ENCODE data around the gene SSMEM1. TPM values are rescaled to one million over a fixed set of nuclear protein-coding genes. Genes with fewer than 3 reads are reported as not detected.
"Not testable (repeated sequence)": the region's sequence is repeated elsewhere in the genome, so short reads cannot be mapped to it uniquely, and the experiment has no call there.

Gene SSMEM1, protein sequence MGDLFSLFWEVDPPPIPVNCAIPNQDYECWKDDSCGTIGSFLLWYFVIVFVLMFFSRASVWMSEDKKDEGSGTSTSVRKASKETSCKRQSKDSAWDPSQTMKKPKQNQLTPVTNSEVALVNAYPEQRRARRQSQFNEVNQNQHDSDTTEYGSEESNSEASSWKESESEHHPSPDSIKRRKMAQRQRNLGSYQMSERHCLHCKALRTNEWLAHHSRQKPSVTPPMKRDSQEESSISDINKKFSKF
- total RNA-seq: not detected

DNA sequence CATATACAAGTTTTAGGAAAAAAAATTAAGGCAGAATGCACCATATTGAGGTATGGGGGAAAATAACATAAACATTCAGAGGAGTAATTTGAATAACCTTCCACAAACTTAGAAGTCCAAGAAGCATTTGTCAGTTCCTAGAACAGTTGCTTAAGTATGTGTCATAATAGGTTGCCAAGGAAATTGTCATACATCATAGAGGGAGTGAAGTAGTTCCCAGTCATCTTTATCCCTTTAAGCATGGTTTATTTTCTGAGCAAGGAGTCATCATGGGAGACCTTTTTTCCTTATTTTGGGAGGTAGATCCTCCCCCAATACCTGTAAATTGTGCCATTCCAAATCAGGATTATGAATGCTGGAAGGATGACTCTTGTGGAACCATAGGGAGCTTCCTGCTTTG is at the start of gene SSMEM1:
TSS of gene SSMEM1 (plus strand) at position 219 of the 400 bp plus-strand sequence. CDS start at position 270, 51 bp downstream.
- FAIRE-seq (no peak), DNase-seq (ENCODE audit: low spot score in 2 of 2) (no peak)

DNA sequence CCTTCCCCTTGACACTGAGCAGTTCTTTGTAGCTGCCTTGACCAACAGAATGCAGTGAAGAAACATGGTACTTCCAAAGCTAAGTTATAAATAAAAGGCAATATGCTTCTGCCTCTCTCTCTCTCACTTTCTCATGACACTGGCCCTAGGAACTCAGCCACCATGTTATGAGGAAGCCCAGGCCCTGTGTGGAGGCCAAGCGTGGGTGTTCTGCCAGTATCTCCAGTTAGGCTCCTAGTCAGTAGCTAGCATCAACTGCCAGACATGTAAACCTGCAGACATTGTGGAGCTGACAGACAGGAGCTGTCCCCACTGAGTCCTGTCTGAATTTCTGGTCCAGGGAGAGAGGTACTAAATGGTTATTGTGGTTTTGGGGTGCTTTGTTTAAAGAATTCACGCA is 47.6 kb upstream of the SSMEM1 start:
- DNase-seq (ENCODE audit: low spot score in 2 of 2): no peak
- FAIRE-seq: no peak

DNA sequence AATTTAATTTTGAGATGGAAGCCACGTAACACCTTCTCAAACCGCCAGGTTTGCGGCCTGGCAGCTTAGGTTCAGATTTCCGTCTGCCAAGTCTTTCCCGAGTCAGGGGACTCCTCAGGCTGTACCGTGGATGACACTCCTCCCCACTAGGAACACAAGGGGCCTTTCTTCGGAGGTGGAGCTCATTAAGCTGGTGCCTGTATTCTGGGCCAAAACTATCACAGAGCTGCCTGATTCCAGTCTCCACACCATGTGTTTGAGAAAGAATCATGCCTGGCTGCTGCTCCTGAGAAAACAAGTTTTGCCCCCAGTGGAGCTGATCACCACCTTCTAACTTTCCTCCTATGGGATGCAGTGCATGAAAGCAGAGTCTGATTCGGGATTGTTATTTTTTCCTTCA is 47.2 kb upstream of the SSMEM1 start:
- no peak for FAIRE-seq

DNA sequence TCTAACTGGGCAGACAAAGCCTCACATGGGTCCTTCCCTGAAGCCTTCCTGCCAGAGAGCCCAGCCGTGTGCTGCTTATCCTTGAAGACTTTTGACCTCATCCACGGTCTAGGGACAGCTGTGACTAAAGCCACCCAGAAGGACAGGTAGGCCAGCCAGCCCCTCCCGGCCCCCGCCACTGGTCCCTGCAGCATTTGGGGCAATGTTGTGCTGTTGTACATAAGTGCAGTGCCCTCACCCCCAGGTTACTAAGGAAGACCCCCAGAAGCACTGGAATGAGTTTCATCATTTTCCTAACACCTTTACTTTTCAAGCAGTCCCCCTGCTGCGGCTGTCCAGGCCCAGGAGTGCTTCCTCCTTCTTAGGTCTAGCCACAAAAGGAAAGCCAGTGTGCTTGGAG is 45.5 kb upstream of the SSMEM1 start:
- DNase-seq (ENCODE audit: low spot score in 2 of 2): no peak
- no peak for FAIRE-seq

More for the DNA sequence above, 47.2 kb upstream of the SSMEM1 start:
- no peak for DNase-seq (ENCODE audit: low spot score in 2 of 2)

DNA sequence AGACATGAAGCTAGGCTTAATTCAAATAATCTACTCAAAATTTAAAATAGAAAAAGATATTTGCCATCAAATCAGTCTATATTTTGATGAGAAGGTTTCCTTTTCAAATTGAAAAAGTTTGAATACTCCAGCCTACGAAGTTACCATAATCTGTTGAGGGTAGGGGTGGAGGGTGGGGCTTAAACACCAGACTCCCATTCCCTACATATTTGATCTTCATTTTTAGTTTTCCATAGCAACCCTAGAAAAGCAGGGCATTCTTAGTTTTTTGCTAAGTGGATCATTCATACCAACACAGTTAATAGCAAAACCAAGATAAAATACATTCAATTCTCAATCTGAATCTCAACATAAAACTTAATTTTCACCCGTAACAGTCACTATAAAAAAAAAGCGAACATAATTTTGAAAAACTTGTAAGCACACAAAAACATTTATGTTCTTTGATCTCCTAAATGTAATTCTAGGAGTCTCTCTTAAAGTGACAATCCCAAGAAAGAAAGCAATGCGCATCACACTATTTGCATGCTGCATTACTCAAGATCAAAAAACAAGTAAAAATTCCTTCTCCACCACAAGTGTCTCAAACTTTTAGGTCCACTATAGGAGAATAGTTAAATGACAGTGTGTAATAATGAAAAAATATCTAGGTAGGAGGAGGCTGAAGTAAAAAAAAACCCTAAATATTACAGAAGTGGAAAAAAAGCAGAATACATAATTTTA is 33.3 kb upstream of the SSMEM1 start:
- no peak for FAIRE-seq

DNA sequence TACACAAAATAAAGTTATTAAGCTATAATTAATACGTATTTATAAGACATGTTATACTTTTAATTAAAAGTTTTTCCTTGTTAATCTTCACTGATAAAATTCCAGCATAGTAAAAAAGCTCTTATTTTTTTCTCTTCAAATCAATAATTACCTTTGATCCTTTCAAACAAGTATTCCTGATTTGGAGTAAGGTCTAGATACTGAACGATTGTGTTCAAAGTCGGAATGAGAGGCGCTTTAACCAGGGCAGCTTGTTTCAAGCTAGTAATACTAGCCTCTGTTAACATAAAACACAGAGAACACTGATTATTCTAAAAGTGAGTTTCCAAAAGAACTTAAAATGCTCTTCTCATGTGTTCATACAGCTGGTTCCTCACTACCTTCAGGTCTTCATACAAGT is 29.4 kb upstream of the SSMEM1 start:
- DNase-seq (ENCODE audit: low spot score in 2 of 2) (no peak), FAIRE-seq (no peak)

More for the DNA sequence above, 33.3 kb upstream of the SSMEM1 start:
- DNase-seq (ENCODE audit: low spot score in 2 of 2): no peak

DNA sequence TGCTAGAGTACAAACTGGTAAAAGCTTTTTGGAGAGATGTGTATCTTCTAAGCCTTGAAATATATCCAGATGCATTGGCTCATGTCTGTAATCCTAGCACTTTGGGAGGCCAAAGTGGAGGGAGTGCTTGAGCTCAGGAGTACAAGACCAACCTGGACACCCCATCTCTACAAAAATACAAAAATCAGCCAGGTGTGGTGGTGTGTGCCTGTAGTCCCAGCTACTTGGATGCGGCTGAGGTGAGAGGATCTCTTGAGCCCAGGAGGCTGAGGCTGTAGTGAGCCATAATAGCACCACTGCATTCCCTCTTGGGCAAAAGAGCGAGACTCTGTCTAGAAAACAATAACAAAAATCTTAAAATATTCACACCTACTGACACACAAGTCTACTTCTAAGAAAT is 28.0 kb upstream of the SSMEM1 start:
- no peak for DNase-seq (ENCODE audit: low spot score in 2 of 2)
- no peak for FAIRE-seq

DNA sequence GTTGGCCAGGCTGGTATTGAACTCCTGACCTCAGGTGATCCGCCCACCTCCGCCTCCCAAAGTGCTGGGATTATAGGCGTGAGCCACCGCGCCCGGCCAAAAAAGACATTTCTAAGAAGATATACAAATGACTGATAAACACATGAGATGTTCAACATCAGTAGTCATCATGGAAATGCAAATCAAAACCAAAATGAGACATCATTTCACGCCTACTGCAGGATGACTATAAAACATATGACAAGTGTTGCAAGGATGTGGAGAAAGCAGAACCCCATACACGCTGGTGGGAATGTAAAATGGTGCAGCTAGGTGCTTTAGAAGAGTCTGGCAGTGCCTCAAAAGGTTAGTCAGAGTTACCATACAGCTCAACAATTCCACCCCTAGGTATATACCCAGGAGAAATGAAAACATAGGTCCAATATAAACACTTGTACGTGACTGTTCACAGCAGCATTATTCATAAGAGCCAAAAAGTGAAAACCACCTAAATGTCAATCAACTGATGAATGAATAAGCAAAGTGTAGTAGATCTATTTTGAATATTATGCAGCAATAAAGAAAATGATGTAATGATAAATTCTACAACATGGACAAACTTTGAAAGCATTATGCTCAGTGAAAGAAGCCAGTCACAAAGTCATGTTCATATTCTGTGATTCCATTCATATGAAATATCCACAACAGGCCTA is 26.9 kb upstream of the SSMEM1 start:
- no peak for DNase-seq (ENCODE audit: low spot score in 2 of 2)
- FAIRE-seq: no peak

DNA sequence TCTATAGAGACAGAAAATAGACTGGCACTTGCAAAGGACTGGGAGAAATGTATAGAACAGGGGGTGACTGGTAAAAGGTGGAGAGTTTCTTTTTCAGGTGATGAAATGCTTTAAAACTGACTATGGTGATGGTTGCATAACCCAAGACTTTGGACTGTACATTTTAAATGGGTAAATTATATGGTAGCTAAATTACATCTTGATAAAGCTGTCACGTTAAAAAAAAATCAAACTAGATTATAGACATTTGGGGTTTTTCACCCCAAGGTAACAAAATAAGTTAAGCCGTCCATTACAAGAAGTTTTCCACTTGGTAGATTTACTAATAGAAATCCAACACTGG is 26.4 kb upstream of the SSMEM1 start:
- no peak for FAIRE-seq

DNA sequence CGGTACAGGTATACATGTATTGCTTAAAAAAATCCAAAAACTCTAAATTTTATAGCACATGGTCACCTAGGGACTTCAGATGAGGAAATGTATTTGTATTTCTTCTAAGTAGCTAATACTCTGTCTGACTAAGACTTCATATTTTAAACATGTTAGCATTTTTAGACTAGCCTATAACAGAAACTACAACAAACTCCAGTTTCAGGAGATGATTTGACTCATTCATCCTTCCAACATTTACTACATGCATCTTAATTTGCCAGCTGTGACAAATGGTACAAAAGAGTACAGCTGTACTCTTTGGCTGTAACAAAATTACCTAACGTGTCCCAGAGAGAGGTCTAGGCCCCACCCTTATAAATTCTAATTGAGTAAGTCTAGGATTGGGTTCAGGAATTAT is 24.7 kb upstream of the SSMEM1 start:
- FAIRE-seq (no peak), DNase-seq (ENCODE audit: low spot score in 2 of 2) (no peak)

More for the DNA sequence above, 26.4 kb upstream of the SSMEM1 start:
- no peak for DNase-seq (ENCODE audit: low spot score in 2 of 2)

DNA sequence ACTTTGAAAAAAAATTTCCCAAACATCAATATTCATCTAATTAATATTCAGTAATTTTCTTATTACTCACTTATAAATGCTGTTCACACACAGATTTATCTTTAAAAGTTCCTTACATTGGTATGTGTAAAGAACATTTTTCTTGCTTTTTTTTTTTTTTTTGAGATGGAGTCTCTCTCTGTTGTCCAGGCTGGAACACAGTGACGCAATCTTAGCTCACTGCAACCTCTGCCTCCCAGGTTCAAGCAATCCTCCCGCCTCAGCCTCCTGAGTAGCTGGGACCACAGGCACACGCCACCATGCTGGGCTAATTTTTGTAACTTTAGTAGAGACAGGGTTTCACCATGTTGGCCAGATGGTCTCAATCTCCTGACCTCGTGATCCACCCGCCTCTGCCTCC is 23.3 kb upstream of the SSMEM1 start:
- FAIRE-seq; DNase-seq (ENCODE audit: low spot score in 2 of 2): not testable (repeated sequence)

DNA sequence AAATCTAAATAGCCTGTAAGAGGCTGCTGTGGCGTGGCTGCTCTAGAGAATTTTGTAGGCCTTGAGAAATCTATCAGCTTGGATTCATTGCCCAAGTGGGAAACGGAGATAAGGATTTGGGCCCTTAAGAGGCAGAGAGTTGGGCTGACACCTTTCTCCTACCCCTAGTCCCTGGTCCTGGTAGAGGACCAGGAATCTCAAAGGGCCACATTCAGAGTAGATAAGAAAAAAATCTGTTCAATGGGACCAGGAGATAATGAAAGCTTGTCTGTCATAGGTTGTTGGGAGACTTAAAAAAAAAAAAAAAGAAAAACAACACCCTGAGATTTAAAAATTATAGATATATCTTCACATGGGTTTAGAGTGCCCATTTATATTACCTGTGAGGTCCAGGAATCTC is 20.3 kb upstream of the SSMEM1 start:
- FAIRE-seq (no peak), DNase-seq (ENCODE audit: low spot score in 2 of 2) (no peak)

DNA sequence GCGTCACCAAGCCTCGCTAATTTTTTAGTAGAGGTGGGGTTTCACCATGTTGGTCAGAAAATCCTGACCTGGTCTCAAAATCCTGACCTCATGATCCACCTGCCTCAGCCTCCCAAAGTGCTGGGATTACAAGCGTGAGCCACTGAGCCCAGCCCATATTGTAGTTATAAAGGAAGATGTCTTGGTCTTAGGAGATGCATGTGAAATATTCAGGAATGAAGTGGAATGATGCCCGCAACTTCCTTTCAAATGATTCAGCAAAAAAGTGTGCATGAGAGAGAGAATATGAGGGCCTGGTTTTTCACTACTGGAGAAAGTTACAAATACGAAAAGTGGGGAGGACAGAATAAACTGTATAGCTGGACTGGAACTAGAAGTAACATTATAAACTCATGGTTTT is 18.3 kb upstream of the SSMEM1 start:
- DNase-seq (ENCODE audit: low spot score in 2 of 2) (no peak), FAIRE-seq (no peak)

DNA sequence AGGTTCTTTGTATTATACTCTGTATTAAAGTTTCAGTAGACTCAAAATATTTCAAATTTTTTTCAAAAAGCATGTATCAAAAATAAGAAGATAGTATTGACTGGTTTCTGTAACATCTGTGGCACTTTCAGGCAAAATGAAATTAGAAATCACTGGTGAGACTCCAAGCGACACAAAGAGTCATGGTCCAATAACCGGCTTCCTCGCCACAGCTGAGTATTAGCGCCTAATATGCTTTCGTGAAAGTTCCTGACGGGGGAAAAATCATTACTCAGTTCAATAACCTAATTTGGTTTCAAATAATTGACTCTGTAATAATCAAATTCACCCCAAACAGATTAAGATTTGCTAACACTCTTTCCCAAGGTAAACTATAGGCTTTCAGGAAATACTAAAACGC is 15.9 kb upstream of the SSMEM1 start:
- FAIRE-seq (no peak), DNase-seq (ENCODE audit: low spot score in 2 of 2) (no peak)

DNA sequence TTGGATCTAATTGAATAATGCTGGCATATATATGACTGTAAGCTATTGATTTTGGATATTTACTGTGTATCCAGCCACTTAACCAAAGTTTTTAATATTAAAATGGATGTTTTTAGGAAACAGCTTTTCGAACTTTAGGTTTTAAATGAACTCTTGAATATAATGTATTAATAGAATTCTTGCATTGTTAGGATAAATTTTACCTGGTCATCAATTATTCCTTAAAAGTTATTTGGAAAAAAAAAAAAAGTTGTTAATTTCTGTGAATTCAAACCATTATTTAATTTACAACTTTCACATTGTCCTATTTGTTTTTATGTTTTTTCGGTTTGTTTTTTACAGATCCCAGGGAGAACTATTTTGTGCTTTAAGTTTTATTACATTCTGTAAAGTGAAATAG is 12.3 kb upstream of the SSMEM1 start:
- DNase-seq (ENCODE audit: low spot score in 2 of 2): no peak
- peak; percentile 79 for FAIRE-seq

DNA sequence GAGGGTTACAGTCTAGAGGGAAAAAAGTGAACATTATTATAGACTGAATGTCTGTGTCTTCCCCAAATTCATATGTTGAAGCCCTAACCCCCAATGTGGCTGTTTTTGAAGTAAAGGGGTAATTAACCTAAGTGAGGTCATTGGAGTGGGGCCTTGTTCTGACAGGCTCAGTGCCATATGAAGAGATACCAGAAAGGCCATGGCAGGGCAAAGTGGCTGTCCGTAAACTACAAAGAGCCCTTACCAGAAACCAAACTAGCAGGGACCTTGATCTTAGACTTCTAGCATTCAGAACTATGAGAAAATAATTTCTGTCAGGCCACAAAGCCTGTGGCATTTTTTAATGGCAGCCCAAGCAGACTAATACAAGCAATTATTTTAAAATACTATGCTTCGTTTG is 11.2 kb upstream of the SSMEM1 start:
- no peak for FAIRE-seq
- DNase-seq (ENCODE audit: low spot score in 2 of 2): no peak

DNA sequence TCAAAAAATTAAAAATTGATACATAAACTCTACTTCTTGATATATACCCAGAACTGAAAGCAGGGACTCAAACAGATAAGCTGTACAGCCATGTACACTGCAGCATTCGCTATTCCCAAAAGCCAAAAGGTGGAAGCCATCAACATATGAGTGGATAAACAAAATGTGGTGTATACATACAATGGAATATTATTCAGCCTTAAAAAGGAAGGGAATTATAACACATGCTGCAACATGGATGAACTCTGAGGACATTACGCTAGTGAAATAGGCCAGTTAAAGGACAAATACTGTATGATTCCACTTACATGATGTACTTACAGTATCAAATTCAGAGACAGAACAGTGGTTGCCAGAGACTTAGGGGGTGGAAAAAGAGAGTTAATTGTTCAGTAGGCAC is 10.6 kb upstream of the SSMEM1 start:
- FAIRE-seq (no peak), DNase-seq (ENCODE audit: low spot score in 2 of 2) (no peak)

DNA sequence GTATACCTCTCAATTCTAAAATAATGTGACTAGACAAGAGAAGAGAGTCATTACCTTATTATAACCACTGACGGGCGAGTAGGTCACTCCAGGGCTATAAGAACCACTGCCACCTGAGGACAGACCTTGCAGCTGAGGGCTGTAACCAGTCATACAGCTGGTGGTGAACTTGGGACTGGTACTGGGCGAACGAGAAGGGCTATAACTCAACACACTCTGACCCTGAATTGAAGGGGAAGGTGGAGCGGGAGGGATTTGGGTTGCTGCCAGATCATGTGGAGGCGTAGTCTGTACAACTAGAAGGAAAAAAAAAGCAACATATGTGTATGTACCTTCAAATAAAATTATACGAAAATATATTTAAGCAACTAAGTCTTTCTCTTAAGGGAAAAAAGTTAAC is 5.9 kb upstream of the SSMEM1 start:
- DNase-seq (ENCODE audit: low spot score in 2 of 2) (no peak), FAIRE-seq (no peak)

DNA sequence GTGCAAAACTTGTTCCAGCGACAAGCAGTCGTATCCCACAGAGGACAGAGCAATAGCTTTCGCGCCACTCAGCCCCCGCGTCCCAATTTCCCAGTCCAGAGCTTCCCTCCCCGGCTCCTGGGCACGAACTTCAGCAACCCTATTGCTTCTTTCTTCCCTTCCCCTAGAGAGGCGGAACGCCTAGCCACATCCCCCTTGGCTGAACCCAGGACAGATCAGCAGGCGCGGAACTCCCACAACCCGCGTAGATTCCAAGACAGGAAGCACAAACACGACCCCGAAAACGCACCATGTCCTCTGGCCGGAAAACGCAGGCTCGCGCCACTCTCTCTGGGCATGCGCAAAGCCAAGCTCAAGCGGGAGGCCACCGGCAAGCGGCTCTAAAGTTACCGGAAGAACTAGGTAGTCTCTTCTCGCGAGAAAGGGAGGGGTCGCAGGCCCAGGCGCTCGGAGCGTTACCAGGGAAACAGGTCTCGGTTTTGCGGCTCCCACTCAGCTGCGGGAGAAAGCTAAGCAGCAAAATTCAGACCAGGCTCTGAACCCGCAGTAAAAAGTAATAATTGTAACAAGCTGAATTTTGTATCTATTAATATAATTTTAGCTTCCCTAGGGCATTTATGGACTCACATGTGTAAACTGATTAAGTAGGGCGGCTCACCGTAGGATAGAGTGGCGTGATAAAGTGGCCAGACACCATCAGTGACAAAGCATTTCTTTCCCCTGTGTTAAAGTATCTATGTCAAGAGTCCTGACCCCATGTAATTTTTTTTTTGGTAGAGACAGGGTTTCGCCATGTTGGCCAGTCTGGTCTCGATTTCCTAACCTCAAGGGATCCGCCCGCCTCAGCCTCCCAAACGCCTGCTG is 2.3 kb upstream of the SSMEM1 start, which contains the start of gene TMEM209:
TSS of gene TMEM209 (minus strand) at position 323 of the 864 bp plus-strand sequence. CDS start at position 292, 31 bp downstream.
- DNase-seq (ENCODE audit: low spot score in 2 of 2) (peak; percentile 67 to 90), FAIRE-seq (no peak)

DNA sequence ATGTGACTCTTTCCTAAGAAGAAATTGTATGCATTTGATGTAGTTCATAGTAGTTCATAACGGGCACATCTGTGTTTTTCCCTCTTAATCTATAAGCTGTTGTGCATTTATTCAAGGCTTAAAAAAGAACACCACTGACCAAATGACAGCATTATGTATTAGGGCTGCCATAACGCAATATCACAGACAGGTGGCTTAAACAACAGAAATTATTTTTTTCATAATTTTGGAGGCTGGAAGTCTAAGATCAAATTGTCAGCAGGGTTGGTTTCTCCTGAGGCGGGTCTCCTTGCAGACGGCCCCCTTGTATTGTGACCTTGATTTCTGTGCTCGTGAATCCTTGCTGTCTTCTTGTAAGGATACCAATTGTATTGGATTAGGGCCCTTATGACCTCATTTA is 627 bp upstream of the SSMEM1 start:
- FAIRE-seq (no peak), DNase-seq (ENCODE audit: low spot score in 2 of 2) (no peak)

DNA sequence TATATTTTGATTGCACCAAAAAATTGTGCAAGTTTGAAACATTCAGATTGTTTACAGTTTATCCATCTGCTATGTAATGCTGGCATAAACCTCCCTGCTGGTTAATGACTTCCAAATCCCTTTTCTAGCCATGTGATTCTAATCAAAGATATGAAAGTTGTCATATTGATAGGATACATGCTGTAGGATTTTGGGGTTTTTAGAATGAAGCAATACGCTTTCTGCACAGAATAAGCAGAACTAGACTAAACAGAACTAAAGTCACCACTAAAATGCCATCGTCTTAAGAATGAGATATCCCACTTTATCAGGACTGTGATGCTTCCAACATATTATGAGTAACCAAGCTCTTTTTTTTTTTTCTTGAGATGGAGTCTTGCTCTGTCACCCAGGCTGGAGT is 856 bp downstream of the SSMEM1 start:
- FAIRE-seq: no peak
- DNase-seq (ENCODE audit: low spot score in 2 of 2): no peak

All from frontal cortex (tissue), 4 donors.